GM23338 (cell line): ENCODE results near the gene NTPCR. TPM values are rescaled to one million over a fixed set of nuclear protein-coding genes. Genes with fewer than 3 reads are reported as not detected.

Experiments
- ATAC-seq: fragments of 200-7000 bp; cut with Tn5 transposase; 3 replicates; pipeline ENCODE4 v1.9.1; 2020
- DNase-seq: peaks from one replicate; pipeline ENCODE4 v3.0.0-alpha.2; 2015; ENCODE audit warnings: low spot score
- H2AFZ ChIP-seq: fragments of 200-600 bp; sonication (generic); 2 replicates; pipeline ENCODE4 v1.8.0; 2016; ENCODE audit warnings: antibody characterized with exemption, mild to moderate bottlenecking, moderate library complexity
- H3F3A ChIP-seq: fragments of 200-600 bp; sonication (generic); replicated peaks from 2 replicates; pipeline ENCODE4 v1.8.0; 2017; ENCODE audit warnings: antibody characterized with exemption, mixed run types, low read depth
- H3K27ac ChIP-seq: fragments of 200-600 bp; sonication (generic); 2 replicates; pipeline ENCODE4 v1.6.1; 2016; ENCODE audit warnings: low read depth
- H3K27me3 ChIP-seq: fragments of 200-600 bp; sonication (generic); 2 replicates; pipeline ENCODE4 v1.8.0; 2016; ENCODE audit warnings: mild to moderate bottlenecking, mixed run types, moderate library complexity; ENCODE audit not compliant: insufficient read depth
- H3K36me3 ChIP-seq: fragments of 200-600 bp; sonication (generic); 2 replicates; pipeline ENCODE4 v1.8.0; 2016; ENCODE audit warnings: mild to moderate bottlenecking; ENCODE audit not compliant: insufficient read depth
- H3K4me1 ChIP-seq: fragments of 200-600 bp; sonication (generic); 2 replicates; pipeline ENCODE4 v1.8.0; 2016; ENCODE audit warnings: mild to moderate bottlenecking, moderate library complexity; ENCODE audit not compliant: insufficient read depth
- H3K4me2 ChIP-seq: fragments of 200-600 bp; sonication (generic); 2 replicates; pipeline ENCODE4 v1.7.1; 2017; ENCODE audit warnings: mixed run types
- H3K4me3 ChIP-seq: fragments of 200-600 bp; sonication (generic); 2 replicates; pipeline ENCODE4 v1.6.1; 2016; ENCODE audit warnings: mixed run types
- H3K79me2 ChIP-seq: fragments of 200-600 bp; sonication (generic); replicated peaks from 2 replicates; pipeline ENCODE4 v1.8.0; 2017; ENCODE audit warnings: mild to moderate bottlenecking; ENCODE audit not compliant: insufficient read depth
- H3K9me2 ChIP-seq: fragments of 200-600 bp; sonication (generic); 2 replicates; pipeline ENCODE4 v1.8.0; 2017; ENCODE audit not compliant: insufficient read depth
- H4K20me1 ChIP-seq: fragments of 200-600 bp; sonication (generic); replicated peaks from 2 replicates; pipeline ENCODE4 v1.8.0; 2017; ENCODE audit warnings: mild to moderate bottlenecking; ENCODE audit not compliant: insufficient read depth
- H3K27ac Mint-ChIP-seq: 2 replicates; pipeline ENCODE4 v1.8.0; 2020; ENCODE audit warnings: inconsistent platforms, mild to moderate bottlenecking, moderate library complexity, mixed read lengths
- H3K27me3 Mint-ChIP-seq: 3 replicates; pipeline ENCODE4 v1.8.0; 2022; ENCODE audit warnings: low read depth, mild to moderate bottlenecking, moderate library complexity, mixed read lengths, inconsistent platforms; ENCODE audit not compliant: insufficient read depth, poor library complexity
- H3K36me3 Mint-ChIP-seq: 3 replicates; pipeline ENCODE4 v1.8.0; 2021; ENCODE audit warnings: low read depth, mild to moderate bottlenecking, inconsistent platforms, moderate library complexity, mixed read lengths
- H3K4me1 Mint-ChIP-seq: 3 replicates; pipeline ENCODE4 v1.8.0; 2020; ENCODE audit warnings: mild to moderate bottlenecking, inconsistent platforms, mixed read lengths
- H3K4me3 Mint-ChIP-seq: 3 replicates; pipeline ENCODE4 v1.8.0; 2021; ENCODE audit warnings: moderate library complexity, mild to moderate bottlenecking, inconsistent platforms, mixed read lengths
- H3K9me3 Mint-ChIP-seq: 3 replicates; pipeline ENCODE4 v1.8.0; 2020; ENCODE audit warnings: moderate library complexity, mild to moderate bottlenecking, inconsistent platforms, mixed read lengths
- CTCF ChIP-seq, 2 experiments: fragments of 200-600 bp in 1 of 2; sonication (generic) in 1 of 2; conservative IDR thresholded peaks; 2 replicates each; pipeline versions ENCODE4 v1.5.1 to v1.6.1; 2016 to 2017; ENCODE audit warnings: antibody characterized with exemption in 2 of 2, low read depth in 2 of 2, mild to moderate bottlenecking in 2 of 2, moderate library complexity in 1 of 2
- EZH2 ChIP-seq: fragments of 200-600 bp; sonication (generic); IDR thresholded peaks from one replicate; pipeline ENCODE4 v1.8.0; 2017; ENCODE audit warnings: antibody characterized with exemption, mild to moderate bottlenecking, low read depth; ENCODE audit not compliant: unreplicated experiment
- NANOG ChIP-seq: IDR thresholded peaks from 2 replicates; pipeline ENCODE4 v1.6.1; 2016; ENCODE audit warnings: antibody characterized with exemption, borderline replicate concordance
- POLR2AphosphoS5 ChIP-seq: IDR thresholded peaks from 2 replicates; pipeline ENCODE4 v1.6.1; 2016; ENCODE audit warnings: antibody characterized with exemption, low read depth
- ZNF114 ChIP-seq: fragments of 250-450 bp; sonication (Bioruptor Pico); IDR thresholded peaks from 2 replicates; pipeline ENCODE4 v1.5.0; 2020; ENCODE audit warnings: mild to moderate bottlenecking, moderate library complexity
- polyA plus RNA-seq: library from polyadenylated mRNA; unstranded; fragments of >200 nt; fragmentation: Nextera tagmentation; extraction: Ambion mirVana; gene quantifications from 2 replicates; pipeline ENCODE4 v1.2.1, GENCODE V29; 2016
- total RNA-seq: library from RNA; depleted of rRNA; stranded (reverse); fragments of >200 nt; shearing (Covaris generic); gene quantifications from 2 replicates; pipeline ENCODE4 v1.2.3, GENCODE V29; 2014
- TF ChIP-seq, protein P1 (sequence below): fragments of 250-450 bp; sonication (Bioruptor Pico); IDR thresholded peaks from 2 replicates; pipeline ENCODE4 v1.5.0; 2020; ENCODE audit warnings: mild to moderate bottlenecking, moderate library complexity

NTPCR gene
- total and polyA plus RNA-seq, 2 experiments from 2014 or later = 64.1 to 150 TPM

DNA sequence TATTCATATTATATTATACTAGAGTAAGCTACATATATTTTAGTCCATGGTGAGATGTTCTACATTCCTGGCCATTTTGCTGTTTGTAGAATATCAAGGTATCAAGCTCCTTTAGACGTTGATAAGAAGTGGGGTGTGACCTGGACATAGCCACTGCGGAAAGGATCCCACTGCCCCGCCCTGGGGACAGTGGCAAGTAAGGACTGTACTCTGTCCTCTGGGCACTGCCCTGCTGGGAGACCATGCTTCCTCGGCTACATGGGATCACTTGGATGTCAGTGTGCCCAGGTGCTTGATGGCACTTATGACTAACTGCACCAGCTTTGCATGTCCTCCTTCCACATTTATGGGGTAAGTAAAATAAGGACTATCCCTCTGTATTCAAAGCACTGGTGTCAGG is 46.3 kb upstream of the NTPCR start:
- no peak for TF ChIP-seq ZNF114 (CRISPR knock-in tag)
- no peak for TF ChIP-seq NANOG
- no peak for TF ChIP-seq CTCF (conservative IDR thresholded peaks at IDR 0.05; ENCODE audit: low read depth in 2 of 2)
- H3K9me3 Mint-ChIP-seq = no peaks in the 10 kb centered on the region; the same call in 2 of the 3 replicates
- H3K27me3 Mint-ChIP-seq = no peaks in the 10 kb centered on the region
- peaks cover 16% of the 10 kb centered on the region for H3K4me1 Mint-ChIP-seq
- peaks cover 17% of the 10 kb centered on the region for H3K4me1 ChIP-seq
- no peaks in the 10 kb centered on the region for H3K36me3 ChIP-seq
- 0 out of 2 replicates have a peak, but pooled peaks cover 1% of the 10 kb centered on the region for H3K9me2 ChIP-seq
- H3K4me3 Mint-ChIP-seq = no peak overlapping the region
- no peak overlapping the region for H2AFZ ChIP-seq
- ATAC-seq (no peak), DNase-seq (no peak)
- H3K4me2 ChIP-seq = no peak overlapping the region
- H3K4me3 ChIP-seq = no peak overlapping the region
- H3K27ac ChIP-seq = no peak overlapping the region
- no peaks in the 10 kb centered on the region for H3K79me2 ChIP-seq
- H3F3A ChIP-seq = no peaks in the 10 kb centered on the region
- H3K27ac Mint-ChIP-seq = no peak overlapping the region
- no peaks in the 10 kb centered on the region for H3K36me3 Mint-ChIP-seq
- no peaks in the 10 kb centered on the region for H4K20me1 ChIP-seq
- no peaks in the 10 kb centered on the region for H3K27me3 ChIP-seq

DNA sequence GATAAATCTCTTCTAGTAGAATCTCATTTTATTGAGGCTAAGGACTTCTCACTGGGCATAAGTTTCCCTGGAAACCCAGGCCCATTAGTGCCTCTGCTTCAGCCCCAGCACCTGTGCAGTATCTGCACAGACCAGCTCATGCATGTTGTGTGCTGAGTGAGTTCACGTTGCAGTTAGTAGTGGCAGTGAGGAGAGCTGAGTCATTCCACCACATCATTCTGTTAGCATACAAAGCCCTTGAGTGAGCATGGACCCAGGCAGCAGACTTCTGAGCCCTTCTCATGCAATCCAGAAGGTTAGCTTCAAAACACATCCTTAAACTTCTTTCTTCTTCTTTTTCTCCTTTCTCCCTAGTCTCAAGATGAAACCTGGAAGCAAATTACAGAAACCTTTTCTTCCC is 45.8 kb upstream of the NTPCR start:
- Mint-ChIP-seq H3K27ac (no peak overlapping the region), H3K9me3 (no peaks in the 10 kb centered on the region; the same call in 2 of the 3 replicates), H3K36me3 (no peaks in the 10 kb centered on the region), H3K27me3 (no peaks in the 10 kb centered on the region), H3K4me3 (no peak overlapping the region), H3K4me1 (peaks cover 16% of the 10 kb centered on the region)
- H3K79me2 ChIP-seq = no peaks in the 10 kb centered on the region
- H4K20me1 ChIP-seq = no peaks in the 10 kb centered on the region
- H3K4me2 ChIP-seq = no peak overlapping the region
- H3K4me1 ChIP-seq = peaks cover 17% of the 10 kb centered on the region
- no peaks in the 10 kb centered on the region for H3K36me3 ChIP-seq
- H3F3A ChIP-seq = no peaks in the 10 kb centered on the region
- H3K9me2 ChIP-seq = peaks cover 6% of the 10 kb centered on the region; the same call in 1 of the 2 replicates
- no peak for ATAC-seq
- no peaks in the 10 kb centered on the region for H3K27me3 ChIP-seq
- TF ChIP-seq EZH2 = no peak
- TF ChIP-seq, protein P1, sequence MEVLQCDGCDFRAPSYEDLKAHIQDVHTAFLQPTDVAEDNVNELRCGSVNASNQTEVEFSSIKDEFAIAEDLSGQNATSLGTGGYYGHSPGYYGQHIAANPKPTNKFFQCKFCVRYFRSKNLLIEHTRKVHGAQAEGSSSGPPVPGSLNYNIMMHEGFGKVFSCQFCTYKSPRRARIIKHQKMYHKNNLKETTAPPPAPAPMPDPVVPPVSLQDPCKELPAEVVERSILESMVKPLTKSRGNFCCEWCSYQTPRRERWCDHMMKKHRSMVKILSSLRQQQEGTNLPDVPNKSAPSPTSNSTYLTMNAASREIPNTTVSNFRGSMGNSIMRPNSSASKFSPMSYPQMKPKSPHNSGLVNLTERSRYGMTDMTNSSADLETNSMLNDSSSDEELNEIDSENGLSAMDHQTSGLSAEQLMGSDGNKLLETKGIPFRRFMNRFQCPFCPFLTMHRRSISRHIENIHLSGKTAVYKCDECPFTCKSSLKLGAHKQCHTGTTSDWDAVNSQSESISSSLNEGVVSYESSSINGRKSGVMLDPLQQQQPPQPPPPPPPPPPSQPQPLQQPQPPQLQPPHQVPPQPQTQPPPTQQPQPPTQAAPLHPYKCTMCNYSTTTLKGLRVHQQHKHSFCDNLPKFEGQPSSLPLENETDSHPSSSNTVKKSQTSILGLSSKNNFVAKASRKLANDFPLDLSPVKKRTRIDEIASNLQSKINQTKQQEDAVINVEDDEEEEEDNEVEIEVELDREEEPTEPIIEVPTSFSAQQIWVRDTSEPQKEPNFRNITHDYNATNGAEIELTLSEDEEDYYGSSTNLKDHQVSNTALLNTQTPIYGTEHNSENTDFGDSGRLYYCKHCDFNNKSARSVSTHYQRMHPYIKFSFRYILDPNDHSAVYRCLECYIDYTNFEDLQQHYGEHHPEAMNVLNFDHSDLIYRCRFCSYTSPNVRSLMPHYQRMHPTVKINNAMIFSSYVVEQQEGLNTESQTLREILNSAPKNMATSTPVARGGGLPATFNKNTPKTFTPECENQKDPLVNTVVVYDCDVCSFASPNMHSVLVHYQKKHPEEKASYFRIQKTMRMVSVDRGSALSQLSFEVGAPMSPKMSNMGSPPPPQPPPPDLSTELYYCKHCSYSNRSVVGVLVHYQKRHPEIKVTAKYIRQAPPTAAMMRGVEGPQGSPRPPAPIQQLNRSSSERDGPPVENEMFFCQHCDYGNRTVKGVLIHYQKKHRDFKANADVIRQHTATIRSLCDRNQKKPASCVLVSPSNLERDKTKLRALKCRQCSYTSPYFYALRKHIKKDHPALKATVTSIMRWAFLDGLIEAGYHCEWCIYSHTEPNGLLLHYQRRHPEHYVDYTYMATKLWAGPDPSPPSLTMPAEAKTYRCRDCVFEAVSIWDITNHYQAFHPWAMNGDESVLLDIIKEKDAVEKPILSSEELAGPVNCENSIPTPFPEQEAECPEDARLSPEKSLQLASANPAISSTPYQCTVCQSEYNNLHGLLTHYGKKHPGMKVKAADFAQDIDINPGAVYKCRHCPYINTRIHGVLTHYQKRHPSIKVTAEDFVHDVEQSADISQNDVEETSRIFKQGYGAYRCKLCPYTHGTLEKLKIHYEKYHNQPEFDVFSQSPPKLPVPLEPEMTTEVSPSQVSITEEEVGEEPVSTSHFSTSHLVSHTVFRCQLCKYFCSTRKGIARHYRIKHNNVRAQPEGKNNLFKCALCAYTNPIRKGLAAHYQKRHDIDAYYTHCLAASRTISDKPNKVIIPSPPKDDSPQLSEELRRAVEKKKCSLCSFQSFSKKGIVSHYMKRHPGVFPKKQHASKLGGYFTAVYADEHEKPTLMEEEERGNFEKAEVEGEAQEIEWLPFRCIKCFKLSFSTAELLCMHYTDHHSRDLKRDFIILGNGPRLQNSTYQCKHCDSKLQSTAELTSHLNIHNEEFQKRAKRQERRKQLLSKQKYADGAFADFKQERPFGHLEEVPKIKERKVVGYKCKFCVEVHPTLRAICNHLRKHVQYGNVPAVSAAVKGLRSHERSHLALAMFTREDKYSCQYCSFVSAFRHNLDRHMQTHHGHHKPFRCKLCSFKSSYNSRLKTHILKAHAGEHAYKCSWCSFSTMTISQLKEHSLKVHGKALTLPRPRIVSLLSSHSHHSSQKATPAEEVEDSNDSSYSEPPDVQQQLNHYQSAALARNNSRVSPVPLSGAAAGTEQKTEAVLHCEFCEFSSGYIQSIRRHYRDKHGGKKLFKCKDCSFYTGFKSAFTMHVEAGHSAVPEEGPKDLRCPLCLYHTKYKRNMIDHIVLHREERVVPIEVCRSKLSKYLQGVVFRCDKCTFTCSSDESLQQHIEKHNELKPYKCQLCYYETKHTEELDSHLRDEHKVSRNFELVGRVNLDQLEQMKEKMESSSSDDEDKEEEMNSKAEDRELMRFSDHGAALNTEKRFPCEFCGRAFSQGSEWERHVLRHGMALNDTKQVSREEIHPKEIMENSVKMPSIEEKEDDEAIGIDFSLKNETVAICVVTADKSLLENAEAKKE (CRISPR knock-in tag) = no peak
- no peak for TF ChIP-seq POLR2AphosphoS5
- no peak for DNase-seq
- H3K27ac ChIP-seq = no peak overlapping the region
- H3K4me3 ChIP-seq = no peak overlapping the region
- no peak overlapping the region for H2AFZ ChIP-seq
